ENCODE data around the gene RAB3IL1. TPM values are rescaled to one million over a fixed set of nuclear protein-coding genes. Genes with fewer than 3 reads are reported as not detected.

RAB3IL1 gene
- total and polyA plus RNA-seq, 9 of the 15 experiments (the other 6 are each of a cell fraction or from before 2014, with no cell fraction given): 0.15 to 42.6 (median 15.5) TPM

- TF ChIP-seq ZNF277 (CRISPR knock-in tag; IDR thresholded peaks at IDR 0.05; ENCODE audit: borderline replicate concordance) (no peak), FIP1L1 (IDR thresholded peaks at IDR 0.05; ENCODE audit: low read depth, low read length, poor library complexity, severe bottlenecking) (no peak), DACH1 (IDR thresholded peaks at IDR 0.05; ENCODE audit: partially characterized antibody) (no peak), ETV5 (CRISPR knock-in tag; IDR thresholded peaks at IDR 0.05; ENCODE audit: low read depth) (no peak), ZNF609 (CRISPR knock-in tag; IDR thresholded peaks at IDR 0.05; ENCODE audit: borderline replicate concordance) (no peak), MYNN (IDR thresholded peaks at IDR 0.05) (peak; percentile 55; the same call in 1 of the 2 replicates), MYNN (CRISPR knock-in tag; IDR thresholded peaks at IDR 0.05) (no peak), SRSF3 (IDR thresholded peaks at IDR 0.05; ENCODE audit: insufficient read depth, low read length) (no peak), RBM17 (IDR thresholded peaks at IDR 0.05; ENCODE audit: borderline replicate concordance, low read depth, low read length) (no peak)
- TF ChIP-seq, protein P1, sequence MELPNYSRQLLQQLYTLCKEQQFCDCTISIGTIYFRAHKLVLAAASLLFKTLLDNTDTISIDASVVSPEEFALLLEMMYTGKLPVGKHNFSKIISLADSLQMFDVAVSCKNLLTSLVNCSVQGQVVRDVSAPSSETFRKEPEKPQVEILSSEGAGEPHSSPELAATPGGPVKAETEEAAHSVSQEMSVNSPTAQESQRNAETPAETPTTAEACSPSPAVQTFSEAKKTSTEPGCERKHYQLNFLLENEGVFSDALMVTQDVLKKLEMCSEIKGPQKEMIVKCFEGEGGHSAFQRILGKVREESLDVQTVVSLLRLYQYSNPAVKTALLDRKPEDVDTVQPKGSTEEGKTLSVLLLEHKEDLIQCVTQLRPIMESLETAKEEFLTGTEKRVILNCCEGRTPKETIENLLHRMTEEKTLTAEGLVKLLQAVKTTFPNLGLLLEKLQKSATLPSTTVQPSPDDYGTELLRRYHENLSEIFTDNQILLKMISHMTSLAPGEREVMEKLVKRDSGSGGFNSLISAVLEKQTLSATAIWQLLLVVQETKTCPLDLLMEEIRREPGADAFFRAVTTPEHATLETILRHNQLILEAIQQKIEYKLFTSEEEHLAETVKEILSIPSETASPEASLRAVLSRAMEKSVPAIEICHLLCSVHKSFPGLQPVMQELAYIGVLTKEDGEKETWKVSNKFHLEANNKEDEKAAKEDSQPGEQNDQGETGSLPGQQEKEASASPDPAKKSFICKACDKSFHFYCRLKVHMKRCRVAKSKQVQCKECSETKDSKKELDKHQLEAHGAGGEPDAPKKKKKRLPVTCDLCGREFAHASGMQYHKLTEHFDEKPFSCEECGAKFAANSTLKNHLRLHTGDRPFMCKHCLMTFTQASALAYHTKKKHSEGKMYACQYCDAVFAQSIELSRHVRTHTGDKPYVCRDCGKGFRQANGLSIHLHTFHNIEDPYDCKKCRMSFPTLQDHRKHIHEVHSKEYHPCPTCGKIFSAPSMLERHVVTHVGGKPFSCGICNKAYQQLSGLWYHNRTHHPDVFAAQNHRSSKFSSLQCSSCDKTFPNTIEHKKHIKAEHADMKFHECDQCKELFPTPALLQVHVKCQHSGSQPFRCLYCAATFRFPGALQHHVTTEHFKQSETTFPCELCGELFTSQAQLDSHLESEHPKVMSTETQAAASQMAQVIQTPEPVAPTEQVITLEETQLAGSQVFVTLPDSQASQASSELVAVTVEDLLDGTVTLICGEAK (IDR thresholded peaks at IDR 0.05): no peak
- TF ChIP-seq, protein P1 (CRISPR knock-in tag; IDR thresholded peaks at IDR 0.05): no peak
Measured at GRCh38 chr11:61966734-61967115, 49.4 kb upstream of the RAB3IL1 start (continued).

Data from K562 (cell line).